ENCODE measurements around the gene KIRREL1.
A peak's percentile ranks its signal among the peaks of the same experiment; 100 is the strongest.

KIRREL1 gene

DNA sequence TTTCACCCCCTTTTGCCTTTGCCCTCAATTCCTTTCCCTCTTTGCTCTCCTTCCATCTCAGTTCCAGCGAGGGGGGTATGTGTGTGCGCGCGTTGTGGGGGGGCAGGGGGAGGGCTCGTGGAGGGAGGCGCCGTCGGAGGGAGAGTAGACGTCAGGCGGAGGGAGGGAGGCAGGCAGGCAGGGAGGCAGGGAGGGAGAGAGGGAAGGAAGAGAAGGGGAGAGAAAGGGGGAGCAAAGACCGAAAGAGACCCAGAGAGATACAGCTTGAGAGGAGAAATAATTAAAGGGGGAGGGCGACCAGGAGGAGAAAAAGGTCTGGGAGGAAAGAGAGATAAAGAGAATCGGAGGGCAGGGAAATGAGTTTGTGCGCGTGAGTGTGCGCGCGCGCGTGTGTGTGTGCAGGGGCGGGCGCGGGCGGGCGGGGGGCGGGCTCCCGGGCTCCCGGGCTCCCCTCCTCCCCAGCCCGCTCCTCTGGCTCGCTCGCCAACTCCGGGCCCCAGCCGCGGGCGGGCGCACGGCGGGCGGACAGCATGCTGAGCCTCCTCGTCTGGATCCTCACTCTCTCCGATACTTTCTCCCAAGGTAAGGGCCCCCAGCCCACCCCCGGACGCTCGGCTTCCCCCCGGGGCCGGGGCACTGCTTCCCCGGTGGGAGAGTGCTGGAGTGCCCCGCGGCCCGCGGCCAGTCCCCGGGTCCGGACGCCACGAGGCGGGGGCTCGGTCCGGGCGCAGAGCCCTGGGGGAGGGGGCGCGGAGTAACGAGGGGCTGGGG lies at the start of gene KIRREL1:
Gene KIRREL1, plus strand, starts transcription at position 499 of the 771 bp plus-strand sequence. Its CDS starts 32 bp downstream, at position 531.
- DNase-seq = peak; percentile 71

- DNase-seq = no peak
These were observed 48.7 kb upstream of the KIRREL1 start for GRCh38 chr1:157944663-157945280.

DNA sequence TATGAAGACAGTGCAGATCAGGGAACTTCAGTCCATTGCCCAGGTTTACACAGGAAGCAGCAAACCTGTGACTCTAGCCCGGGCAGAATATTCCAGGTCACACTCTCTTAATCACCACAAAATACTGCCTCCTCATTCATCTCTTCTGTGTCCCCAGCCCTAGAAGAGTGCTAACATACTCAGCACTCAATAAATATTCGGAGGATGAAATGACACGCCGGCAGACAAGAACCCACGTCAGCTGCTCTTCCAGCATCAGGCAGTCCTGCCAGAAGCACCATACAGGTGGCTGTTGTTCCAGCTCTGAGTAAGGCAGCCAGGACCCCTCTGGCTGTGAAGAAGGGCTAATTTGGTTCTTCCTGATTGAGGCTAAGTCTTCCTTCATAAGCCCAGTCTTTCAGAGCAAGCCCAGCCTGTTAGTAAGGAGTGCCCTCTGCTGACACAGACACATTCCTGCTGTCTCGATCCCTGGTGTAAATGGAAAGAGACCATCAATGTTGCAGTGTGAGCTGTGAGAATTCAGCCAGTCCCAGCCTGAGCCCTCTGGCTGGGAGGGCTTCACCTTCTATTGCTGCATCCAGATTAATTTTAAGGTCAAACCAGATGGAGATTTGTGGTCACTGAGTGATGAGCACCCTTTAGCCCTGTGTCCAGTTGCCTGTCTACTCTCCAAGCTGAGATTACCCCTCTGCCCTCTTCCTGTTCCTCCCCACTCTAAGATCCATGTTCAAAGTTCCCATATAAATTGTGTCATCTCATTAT lies 45.0 kb upstream of the KIRREL1 start:
- DNase-seq = peak; percentile 36

GRCh38 chr1:157949074-157949354 lies 44.4 kb upstream of the KIRREL1 start:
- DNase-seq = no peak

DNA sequence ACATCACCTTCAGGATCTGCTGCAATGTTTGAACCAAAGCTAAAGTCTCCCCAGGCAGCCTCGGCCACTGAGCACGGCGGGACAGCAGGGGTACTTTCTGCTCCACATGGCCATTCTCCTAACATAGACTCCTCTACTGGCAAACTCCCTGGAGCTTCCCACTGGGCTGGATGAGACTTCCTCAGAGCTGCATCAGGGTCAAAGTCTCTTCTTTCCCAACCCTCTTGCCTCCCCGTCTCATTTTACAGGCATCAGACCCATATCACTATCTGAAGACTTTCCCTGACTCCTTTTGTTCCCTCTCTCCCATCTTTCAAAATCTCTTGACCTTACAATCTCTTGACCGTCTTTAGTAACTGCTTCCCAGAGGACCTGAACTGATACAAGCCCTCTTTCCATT lies 42.2 kb upstream of the KIRREL1 start:
- DNase-seq = no peak

GRCh38 chr1:157952601-157953000 lies 40.8 kb upstream of the KIRREL1 start:
- DNase-seq = no peak

- no peak for DNase-seq
These were observed 38.2 kb upstream of the KIRREL1 start for GRCh38 chr1:157955221-157955620.

DNA sequence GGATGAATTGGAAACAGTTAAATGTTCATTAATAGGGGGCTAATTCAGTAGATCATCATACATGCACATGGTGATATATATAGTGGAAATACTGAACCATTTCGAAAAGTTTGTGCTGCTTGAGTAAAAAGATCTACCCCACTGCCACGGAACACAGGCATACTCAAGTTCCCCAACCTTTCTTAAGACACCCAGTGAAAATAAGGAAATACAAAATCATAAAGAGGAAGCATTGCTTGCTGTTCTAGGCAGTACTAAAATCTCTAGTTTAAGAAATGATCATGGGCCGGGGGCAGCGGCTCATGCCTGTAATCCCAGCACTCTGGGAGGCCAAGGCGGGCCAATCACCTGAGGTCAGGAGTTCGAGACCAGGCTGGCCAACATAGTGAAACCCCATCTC lies 37.6 kb upstream of the KIRREL1 start:
- DNase-seq = no peak

DNA sequence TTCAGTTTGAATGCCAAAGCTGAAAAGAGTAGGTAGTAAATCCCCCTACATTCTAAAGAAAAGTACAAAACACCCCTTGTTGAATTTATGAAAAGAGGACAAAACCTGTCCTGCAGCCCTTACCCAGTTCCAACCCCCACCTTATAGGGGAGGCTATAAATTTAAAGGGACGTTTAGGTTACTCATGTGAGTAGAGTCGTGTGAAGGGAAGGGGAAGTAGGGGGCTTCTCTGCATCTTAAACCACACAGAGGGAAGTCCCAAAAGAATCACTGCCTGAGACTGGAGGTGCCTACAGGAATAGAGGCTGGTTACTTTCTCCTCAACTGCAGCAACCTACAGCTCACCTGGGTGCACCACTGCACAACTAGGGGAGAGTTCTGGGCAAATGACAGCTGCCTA lies 36.7 kb upstream of the KIRREL1 start:
- no peak for DNase-seq

DNA sequence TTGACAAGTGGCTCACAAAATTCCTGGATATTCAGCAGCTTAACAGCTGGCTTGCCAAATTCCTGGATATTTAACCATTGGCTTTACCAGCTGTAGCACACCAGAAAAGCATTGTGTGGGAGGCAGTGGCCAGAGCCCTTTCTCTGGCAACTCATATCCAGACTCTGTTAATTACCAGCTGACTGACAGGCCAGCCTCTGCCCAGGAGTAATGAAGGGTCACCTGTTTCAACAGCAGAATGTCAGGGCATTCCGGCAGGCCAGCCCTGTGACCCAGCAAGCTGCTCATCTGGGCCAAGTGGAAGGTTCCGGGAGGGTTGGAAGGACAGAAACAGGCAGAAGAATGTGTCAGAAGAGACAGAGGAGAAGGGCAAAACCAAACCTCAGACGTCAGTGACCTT lies 35.2 kb upstream of the KIRREL1 start:
- DNase-seq = no peak

DNA sequence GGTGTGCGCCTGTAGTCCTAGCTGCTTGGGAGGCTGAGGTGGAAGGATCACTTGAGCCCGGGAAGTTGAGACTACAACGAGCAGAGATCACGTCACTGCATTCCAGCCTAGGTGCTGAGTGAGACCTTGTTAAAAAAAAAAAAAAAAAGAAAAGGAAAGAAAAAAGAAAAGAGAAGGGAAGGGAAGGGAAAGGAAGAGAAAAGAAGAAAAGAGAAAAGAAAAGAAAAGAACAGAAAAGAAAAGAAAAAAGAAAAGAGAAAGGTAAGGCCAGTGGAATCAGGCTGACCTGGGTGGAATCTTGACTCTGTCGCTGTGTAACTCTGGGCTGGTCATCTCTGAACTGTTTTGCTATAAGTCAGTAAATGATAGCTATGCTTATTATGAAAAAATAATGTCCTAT lies 33.7 kb upstream of the KIRREL1 start:
- no peak for DNase-seq

DNA sequence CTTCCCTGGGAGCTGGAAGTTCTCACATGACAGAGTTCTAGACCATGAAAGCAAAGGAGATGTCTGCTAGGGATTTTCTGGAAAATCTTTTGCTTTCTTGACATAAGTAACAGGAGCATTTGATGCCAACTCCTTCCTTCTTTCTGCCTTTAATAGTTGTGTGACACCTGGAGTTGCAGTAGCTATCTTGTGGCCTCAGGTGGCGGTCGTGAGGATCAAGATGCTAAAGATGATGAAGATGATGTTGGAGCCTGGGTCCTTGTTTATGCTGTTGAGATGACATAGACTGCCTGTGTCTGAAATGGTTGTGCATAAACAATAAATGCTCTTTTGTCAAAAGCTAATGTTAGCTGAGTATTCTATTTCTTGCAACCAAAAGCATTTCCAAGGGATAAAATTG lies 32.7 kb upstream of the KIRREL1 start:
- no peak for DNase-seq

- DNase-seq = no peak
These were observed 31.4 kb upstream of the KIRREL1 start for GRCh38 chr1:157961805-157962762.

DNA sequence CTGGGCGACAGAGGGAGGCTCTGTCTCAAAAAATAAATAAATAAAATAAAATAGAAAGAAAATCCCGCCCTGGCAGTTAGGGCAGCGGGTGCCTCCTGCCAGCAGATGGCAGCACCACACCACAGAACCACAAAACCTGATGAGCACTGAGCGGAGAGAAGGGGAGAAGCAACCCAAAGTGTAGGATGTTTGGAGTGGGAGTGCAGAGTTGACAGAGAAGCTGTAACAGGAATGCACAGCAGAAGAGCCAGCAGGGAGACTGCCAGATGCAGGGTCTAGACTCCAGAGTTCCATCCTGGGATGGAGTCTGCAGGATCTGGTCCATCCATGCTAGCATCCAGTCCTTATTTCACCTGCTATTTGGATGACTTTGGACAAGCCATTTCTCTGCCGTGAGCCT lies 29.7 kb upstream of the KIRREL1 start:
- peak; percentile 69 for DNase-seq

DNA sequence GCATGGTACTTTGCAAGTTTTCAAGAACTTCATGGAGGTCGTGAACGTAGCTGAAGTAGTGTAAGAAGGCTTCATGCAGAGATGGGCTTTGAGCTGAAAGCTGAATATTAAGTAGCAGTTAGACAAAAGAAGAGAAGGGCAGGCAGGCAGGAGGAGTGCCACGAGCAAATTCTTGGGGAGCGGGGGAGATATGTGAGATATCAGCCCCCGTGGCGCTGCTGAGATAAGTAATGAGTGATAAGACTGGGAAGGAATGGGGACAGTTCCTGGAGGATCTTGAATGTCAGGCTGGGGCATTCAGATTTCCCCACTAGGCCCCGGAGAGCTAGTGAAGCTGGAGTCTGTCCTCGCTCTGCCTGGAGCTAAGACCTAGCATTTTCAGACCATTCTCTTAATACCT lies 27.9 kb upstream of the KIRREL1 start:
- DNase-seq = no peak

DNA sequence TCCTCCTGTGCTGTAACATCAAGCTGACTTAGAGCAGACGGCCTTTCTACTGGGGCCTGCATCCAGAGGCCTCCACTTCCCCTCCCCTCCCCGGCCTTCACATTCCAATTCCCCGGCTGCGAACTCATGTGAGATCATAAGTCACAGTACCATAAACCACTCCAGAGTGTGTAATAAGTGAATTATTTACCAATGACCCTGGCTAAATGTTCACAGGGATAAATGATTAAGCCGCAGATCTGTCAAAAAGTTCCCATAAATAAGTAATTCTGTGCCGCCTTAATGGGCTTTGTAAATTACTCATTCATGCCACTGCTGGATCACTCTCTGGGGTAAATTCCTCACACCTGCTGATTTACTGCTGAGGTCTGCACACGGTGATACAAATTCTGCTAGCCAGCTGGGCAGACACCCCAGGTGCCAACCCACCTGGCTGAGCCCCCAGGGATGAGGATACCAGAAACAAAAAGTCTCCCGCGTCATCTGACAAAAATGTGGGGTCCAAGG lies 27.4 kb upstream of the KIRREL1 start:
- DNase-seq = no peak

GRCh38 chr1:157967205-157967604 lies 26.2 kb upstream of the KIRREL1 start:
- no peak for DNase-seq

GRCh38 chr1:157968508-157968907 lies 24.9 kb upstream of the KIRREL1 start:
- DNase-seq = no peak

- DNase-seq = no peak
These were observed 24.5 kb upstream of the KIRREL1 start for GRCh38 chr1:157968946-157969345.

DNA sequence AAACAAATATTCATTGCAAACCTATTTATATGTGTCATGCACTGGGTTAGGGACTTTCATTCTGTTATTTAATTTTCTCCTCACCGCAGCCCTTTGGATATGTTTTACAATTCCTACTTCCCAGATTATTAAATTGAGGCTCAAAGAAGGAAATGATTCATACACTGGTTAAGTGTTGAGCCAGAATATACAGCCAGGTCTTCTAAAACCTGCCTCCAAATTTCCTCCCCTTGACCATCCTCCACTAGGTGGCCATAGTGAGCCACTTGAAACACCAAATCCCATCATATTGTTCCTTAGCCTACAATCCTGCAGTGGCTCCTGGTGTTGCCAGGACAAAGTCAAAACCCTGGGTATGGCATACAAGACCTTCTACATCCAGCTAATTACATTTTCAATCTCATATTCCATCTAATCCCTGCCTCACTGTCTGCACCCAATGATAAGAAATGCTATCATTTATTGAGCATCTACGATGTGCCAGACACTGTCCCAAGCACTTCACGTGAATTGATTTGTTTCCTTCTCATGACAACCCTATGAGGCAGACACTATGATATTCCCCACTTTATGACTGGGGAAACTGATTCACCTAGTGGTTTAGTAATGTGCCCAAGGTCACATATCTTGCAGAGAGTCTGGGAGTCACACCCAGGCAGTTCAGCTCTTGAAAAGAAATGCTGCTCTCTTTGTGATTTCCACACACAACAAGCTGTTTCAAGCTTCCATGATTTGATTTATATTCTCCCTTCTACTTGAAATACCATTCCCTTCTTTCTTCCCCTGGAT lies 23.6 kb upstream of the KIRREL1 start:
- DNase-seq = peak; percentile 28

DNA sequence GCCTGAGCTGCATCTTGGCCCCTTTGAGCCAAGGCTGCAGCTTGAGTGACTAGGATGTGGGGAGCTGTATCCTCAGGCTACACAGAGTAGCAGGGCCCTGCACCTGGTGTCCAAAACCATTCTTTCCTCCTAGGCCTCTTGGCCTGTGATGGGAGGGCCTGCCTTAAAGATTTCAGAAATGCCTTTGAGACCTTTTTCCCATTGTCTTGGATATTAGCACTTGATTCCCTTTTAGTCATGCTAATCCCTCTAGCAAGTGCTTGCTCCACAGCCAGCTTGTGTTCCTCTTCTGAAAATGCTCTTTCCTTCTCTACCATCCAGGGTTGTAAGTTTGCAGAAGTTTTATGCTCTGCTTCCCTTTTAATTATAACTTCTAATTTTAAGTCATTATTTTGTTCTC lies 21.7 kb upstream of the KIRREL1 start:
- no peak for DNase-seq
